Fibroblast of lung (primary cell): ENCODE data around the gene B3GNT2. TPM values are rescaled to one million over a fixed set of nuclear protein-coding genes. Genes with fewer than 3 reads are reported as not detected.

Experiments used
- DNase-seq, 2 donors: peaks; one replicate each; pipeline versions ENCODE4 v3.0.0 to v3.0.0-alpha.2; 2010; ENCODE audit warnings: low read depth in 2 of 2
- H2AFZ ChIP-seq: 2 replicates; pipeline ENCODE4 v1.5.1; 2012; ENCODE audit warnings: low read length, control low read depth, inconsistent platforms
- H3K27ac ChIP-seq: 2 replicates; pipeline ENCODE4 v1.5.1; 2011; ENCODE audit warnings: low read length, control low read depth; ENCODE audit not compliant: insufficient read depth
- H3K27me3 ChIP-seq: 2 replicates; pipeline ENCODE4 v1.5.1; 2011; ENCODE audit warnings: mild to moderate bottlenecking, low read length; ENCODE audit not compliant: control insufficient read depth, insufficient read depth
- H3K36me3 ChIP-seq: 2 replicates; pipeline ENCODE4 v1.5.1; 2011; ENCODE audit warnings: low read length; ENCODE audit not compliant: control insufficient read depth, insufficient read depth
- H3K4me1 ChIP-seq: 2 replicates; pipeline ENCODE4 v1.5.1; 2011; ENCODE audit warnings: low read length; ENCODE audit not compliant: control insufficient read depth, insufficient read depth; ENCODE audit errors: extremely low read depth
- H3K4me2 ChIP-seq: 2 replicates; pipeline ENCODE4 v1.5.1; 2011; ENCODE audit warnings: low read length, control low read depth; ENCODE audit not compliant: insufficient read depth; ENCODE audit errors: extremely low read depth
- H3K4me3 ChIP-seq, 4 experiments: fragments of 200-600 bp in 1 of 4; sonication (generic) in 1 of 4; replicated peaks in 1 of 4; 2 replicates each; pipeline ENCODE4 v1.5.1; 2011 to 2016; ENCODE audit warnings: low read length in 4 of 4, low read depth in 3 of 4, mild to moderate bottlenecking in 3 of 4, control low read depth in 2 of 4, inconsistent platforms in 1 of 4, mixed read lengths in 1 of 4; ENCODE audit not compliant: insufficient read depth in 1 of 4; ENCODE audit errors: control extremely low read depth in 1 of 4
- H3K79me2 ChIP-seq: 2 replicates; pipeline ENCODE4 v1.5.1; 2012; ENCODE audit warnings: mild to moderate bottlenecking, low read length, inconsistent platforms; ENCODE audit not compliant: control insufficient read depth, insufficient read depth
- H3K9ac ChIP-seq: 2 replicates; pipeline ENCODE4 v1.5.1; 2011; ENCODE audit warnings: mild to moderate bottlenecking, low read length, control low read depth; ENCODE audit not compliant: insufficient read depth
- H3K9me3 ChIP-seq: 2 replicates; pipeline ENCODE4 v1.5.1; 2012; ENCODE audit warnings: low read depth, low read length; ENCODE audit not compliant: control insufficient read depth, insufficient read depth
- H4K20me1 ChIP-seq: 2 replicates; pipeline ENCODE4 v1.5.1; 2011; ENCODE audit warnings: low read length; ENCODE audit not compliant: control insufficient read depth, insufficient read depth; ENCODE audit errors: extremely low read depth
- EZH2 ChIP-seq: IDR thresholded peaks from 2 replicates; pipeline ENCODE4 v1.5.1; 2012; ENCODE audit warnings: low read length, control low read depth, mild to moderate bottlenecking; ENCODE audit errors: missing control alignments
- polyA plus RNA-seq, 2 donors: library from polyadenylated mRNA; depleted of rRNA in 1 of 2; stranded (reverse) in 1 of 2; unstranded in 1 of 2; fragments of >200 nt; gene quantifications; 2 replicates each; pipeline ENCODE4 v1.2.1, GENCODE V29; 2011 to 2012; ENCODE audit warnings: missing spikeins in 1 of 2
- total RNA-seq: library from RNA; depleted of rRNA; stranded (reverse); fragments of >200 nt; gene quantifications from 2 replicates; pipeline ENCODE4 v1.2.1, GENCODE V29; 2014
- TF ChIP-seq, protein P1 (sequence below), 2 donors: IDR thresholded peaks in 1 of 2; conservative IDR thresholded peaks in 1 of 2; 1 replicate in 1 of 2; 2 replicates in 1 of 2; pipeline ENCODE4 v1.5.1; 2011 to 2012; ENCODE audit warnings: low read length in 2 of 2, control low read depth in 1 of 2, inconsistent platforms in 1 of 2, low read depth in 1 of 2, mild to moderate bottlenecking in 1 of 2

Gene B3GNT2
- total and polyA plus RNA-seq, 2 donors (not counting 1 experiment from before 2014, with no cell fraction given) = 13.0 to 13.4 TPM

DNA sequence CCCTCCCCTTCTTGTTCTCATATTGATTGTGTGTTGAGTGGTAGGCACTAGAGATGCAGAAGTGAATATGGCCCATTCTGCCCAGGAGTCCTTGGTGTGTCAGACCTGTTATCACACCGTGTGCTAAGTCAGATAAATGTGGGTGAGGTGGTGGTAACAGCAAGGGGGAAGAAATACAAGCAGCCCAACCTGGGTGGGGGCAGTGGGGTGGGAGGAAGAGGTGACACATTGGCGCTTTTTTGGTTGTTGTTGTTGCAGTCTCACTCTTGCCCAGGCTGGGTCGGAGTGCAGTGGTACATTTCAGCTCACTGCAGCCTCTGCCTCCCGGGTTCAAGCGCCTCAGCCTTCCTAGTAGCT lies 12.8 kb downstream of the B3GNT2 start:
- Histone ChIP-seq H4K20me1 (no peaks in the 10 kb centered on the region), H2AFZ (no peak overlapping the region), H3K4me3 (no peak overlapping the region), H3K9ac (no peak overlapping the region), H3K27me3 (no peaks in the 10 kb centered on the region), H3K27ac (no peak overlapping the region), H3K4me1 (no peaks in the 10 kb centered on the region), H3K79me2 (peaks cover 7% of the 10 kb centered on the region), H3K4me2 (no peak overlapping the region), H3K9me3 (no peaks in the 10 kb centered on the region), H3K36me3 (no peaks in the 10 kb centered on the region)
- no peak for DNase-seq
- no peak for TF ChIP-seq EZH2
- TF ChIP-seq, protein P1, sequence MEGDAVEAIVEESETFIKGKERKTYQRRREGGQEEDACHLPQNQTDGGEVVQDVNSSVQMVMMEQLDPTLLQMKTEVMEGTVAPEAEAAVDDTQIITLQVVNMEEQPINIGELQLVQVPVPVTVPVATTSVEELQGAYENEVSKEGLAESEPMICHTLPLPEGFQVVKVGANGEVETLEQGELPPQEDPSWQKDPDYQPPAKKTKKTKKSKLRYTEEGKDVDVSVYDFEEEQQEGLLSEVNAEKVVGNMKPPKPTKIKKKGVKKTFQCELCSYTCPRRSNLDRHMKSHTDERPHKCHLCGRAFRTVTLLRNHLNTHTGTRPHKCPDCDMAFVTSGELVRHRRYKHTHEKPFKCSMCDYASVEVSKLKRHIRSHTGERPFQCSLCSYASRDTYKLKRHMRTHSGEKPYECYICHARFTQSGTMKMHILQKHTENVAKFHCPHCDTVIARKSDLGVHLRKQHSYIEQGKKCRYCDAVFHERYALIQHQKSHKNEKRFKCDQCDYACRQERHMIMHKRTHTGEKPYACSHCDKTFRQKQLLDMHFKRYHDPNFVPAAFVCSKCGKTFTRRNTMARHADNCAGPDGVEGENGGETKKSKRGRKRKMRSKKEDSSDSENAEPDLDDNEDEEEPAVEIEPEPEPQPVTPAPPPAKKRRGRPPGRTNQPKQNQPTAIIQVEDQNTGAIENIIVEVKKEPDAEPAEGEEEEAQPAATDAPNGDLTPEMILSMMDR (conservative IDR thresholded peaks at IDR 0.05 in 1 of 2, IDR thresholded peaks at IDR 0.05 in 1 of 2; ENCODE audit: low read depth in 1 of 2, low read length in 2 of 2) = no peak

DNA sequence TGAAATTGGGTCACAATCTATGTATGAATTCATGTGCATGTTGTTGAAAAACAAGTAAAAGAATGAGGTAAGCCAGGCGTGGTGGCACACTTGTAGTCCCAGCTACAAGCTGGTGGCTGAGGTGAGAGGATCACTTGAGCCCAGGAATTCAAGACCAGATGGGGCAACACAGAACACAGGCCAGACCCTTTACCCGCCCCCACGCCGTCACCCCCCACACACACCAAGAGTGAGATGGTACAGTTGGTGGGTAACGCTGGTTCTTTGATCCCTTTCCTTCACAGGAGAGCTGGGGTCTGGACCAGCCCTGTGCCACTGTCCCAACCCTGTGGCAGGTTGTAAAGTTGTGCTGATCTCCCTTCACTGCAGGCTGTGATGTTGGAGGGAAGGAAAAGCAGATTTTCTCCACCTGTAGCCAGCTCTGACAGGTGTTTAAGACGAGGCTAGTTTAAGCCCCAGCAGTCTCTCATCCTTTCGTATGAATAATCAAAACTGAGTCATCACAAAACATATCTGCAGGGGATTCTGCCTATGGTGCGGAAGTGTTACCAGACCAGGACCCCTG lies 13.6 kb downstream of the B3GNT2 start:
- no peak overlapping the region for H3K27ac ChIP-seq
- H3K27me3 ChIP-seq = no peaks in the 10 kb centered on the region
- no peak overlapping the region for H3K9ac ChIP-seq
- peaks cover 7% of the 10 kb centered on the region for H3K79me2 ChIP-seq
- no peak overlapping the region for H2AFZ ChIP-seq
- H3K4me3 ChIP-seq = no peak overlapping the region
- no peaks in the 10 kb centered on the region for H4K20me1 ChIP-seq
- no peaks in the 10 kb centered on the region for H3K4me1 ChIP-seq
- TF ChIP-seq, protein P1 (conservative IDR thresholded peaks at IDR 0.05 in 1 of 2, IDR thresholded peaks at IDR 0.05 in 1 of 2; ENCODE audit: low read depth in 1 of 2, low read length in 2 of 2) = no peak
- no peak for TF ChIP-seq EZH2
- H3K9me3 ChIP-seq = no peaks in the 10 kb centered on the region
- H3K36me3 ChIP-seq = no peaks in the 10 kb centered on the region
- DNase-seq = no peak
- no peak overlapping the region for H3K4me2 ChIP-seq

DNA sequence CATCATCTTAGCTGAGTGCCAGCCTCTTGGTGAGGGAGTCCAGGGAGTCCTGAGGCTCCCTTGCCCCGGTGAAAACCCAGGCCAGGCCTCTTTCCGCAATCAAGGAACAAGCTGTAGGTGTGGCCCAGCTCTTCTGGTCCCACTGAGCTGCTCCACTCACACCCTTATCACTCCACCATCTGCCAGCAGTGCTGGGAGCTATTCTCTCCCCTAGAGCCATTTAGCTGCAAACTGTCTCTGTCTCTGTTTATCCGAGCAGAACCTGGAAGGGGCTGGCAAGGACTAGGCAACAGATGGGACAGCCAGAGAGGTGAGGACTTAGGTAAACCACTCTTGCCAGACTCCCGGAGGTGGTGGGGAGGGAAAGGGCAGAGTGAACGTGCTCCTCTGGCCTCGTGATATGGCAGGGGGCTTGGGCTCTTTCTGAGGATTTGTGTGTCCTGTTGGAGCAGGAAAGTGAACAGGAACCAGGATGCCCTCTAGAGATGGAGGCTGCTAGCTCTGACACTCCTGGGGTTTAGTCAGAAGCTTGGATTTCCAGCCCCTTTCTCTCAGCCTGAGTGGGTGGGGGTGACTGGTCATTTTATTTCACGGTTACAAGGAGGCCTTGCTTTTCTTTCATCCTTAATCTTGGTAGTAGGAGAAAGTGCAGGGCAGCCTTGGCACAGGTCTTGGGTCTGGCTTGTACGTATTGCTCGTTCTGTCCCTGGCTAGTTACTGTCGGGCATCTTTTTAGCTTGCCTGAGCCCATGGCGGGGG lies 19.6 kb downstream of the B3GNT2 start:
- Histone ChIP-seq H3K9ac (no peak overlapping the region), H3K36me3 (no peaks in the 10 kb centered on the region), H3K79me2 (peaks cover 8% of the 10 kb centered on the region), H3K9me3 (no peaks in the 10 kb centered on the region), H3K27me3 (no peaks in the 10 kb centered on the region), H3K4me2 (no peak overlapping the region), H2AFZ (no peak overlapping the region), H3K4me3 (no peak overlapping the region), H3K27ac (no peak overlapping the region), H3K4me1 (peaks cover 11% of the 10 kb centered on the region), H4K20me1 (no peaks in the 10 kb centered on the region)
- no peak for TF ChIP-seq EZH2
- TF ChIP-seq, protein P1 (conservative IDR thresholded peaks at IDR 0.05 in 1 of 2, IDR thresholded peaks at IDR 0.05 in 1 of 2; ENCODE audit: low read depth in 1 of 2, low read length in 2 of 2) = no peak
- peak in 1 of 2 donors; percentile 58 for DNase-seq
